Measurements from ENCODE around the gene TPCN1.

Gene TPCN1

GRCh38 chr12:113244478-113244958 lies 23.3 kb downstream of the TPCN1 start:
- Histone ChIP-seq H3K4me1 (ENCODE audit: insufficient read depth, poor library complexity, severe bottlenecking) (peaks cover 61% of the 10 kb centered on the region), H3K4me3 (ENCODE audit: severe bottlenecking) (no peak overlapping the region), H3K9me3 (ENCODE audit: severe bottlenecking) (no peaks in the 10 kb centered on the region), H3K36me3 (ENCODE audit: low read depth) (peaks cover 29% of the 10 kb centered on the region), H3K27ac (ENCODE audit: poor library complexity, severe bottlenecking) (peak overlapping the region; percentile 98), H3K27me3 (ENCODE audit: insufficient read depth, poor library complexity, severe bottlenecking) (no peaks in the 10 kb centered on the region)
- ATAC-seq (ENCODE audit: low read depth): no peak
- DNase-seq (ENCODE audit: low spot score): no peak
- TF ChIP-seq, protein P1, sequence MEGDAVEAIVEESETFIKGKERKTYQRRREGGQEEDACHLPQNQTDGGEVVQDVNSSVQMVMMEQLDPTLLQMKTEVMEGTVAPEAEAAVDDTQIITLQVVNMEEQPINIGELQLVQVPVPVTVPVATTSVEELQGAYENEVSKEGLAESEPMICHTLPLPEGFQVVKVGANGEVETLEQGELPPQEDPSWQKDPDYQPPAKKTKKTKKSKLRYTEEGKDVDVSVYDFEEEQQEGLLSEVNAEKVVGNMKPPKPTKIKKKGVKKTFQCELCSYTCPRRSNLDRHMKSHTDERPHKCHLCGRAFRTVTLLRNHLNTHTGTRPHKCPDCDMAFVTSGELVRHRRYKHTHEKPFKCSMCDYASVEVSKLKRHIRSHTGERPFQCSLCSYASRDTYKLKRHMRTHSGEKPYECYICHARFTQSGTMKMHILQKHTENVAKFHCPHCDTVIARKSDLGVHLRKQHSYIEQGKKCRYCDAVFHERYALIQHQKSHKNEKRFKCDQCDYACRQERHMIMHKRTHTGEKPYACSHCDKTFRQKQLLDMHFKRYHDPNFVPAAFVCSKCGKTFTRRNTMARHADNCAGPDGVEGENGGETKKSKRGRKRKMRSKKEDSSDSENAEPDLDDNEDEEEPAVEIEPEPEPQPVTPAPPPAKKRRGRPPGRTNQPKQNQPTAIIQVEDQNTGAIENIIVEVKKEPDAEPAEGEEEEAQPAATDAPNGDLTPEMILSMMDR (IDR thresholded peaks at IDR 0.05; ENCODE audit: poor library complexity, severe bottlenecking): no peak

GRCh38 chr12:113245695-113246477 lies 24.6 kb downstream of the TPCN1 start:
- DNase-seq (ENCODE audit: low spot score): peak; percentile 92
- ATAC-seq (ENCODE audit: low read depth): peak; percentile 58
- Histone ChIP-seq H3K4me3 (ENCODE audit: severe bottlenecking) (no peak overlapping the region), H3K27ac (ENCODE audit: poor library complexity, severe bottlenecking) (peak overlapping the region; percentile 98), H3K4me1 (ENCODE audit: insufficient read depth, poor library complexity, severe bottlenecking) (peaks cover 55% of the 10 kb centered on the region), H3K9me3 (ENCODE audit: severe bottlenecking) (no peaks in the 10 kb centered on the region), H3K36me3 (ENCODE audit: low read depth) (peaks cover 32% of the 10 kb centered on the region), H3K27me3 (ENCODE audit: insufficient read depth, poor library complexity, severe bottlenecking) (no peaks in the 10 kb centered on the region)
- TF ChIP-seq, protein P1 (IDR thresholded peaks at IDR 0.05; ENCODE audit: poor library complexity, severe bottlenecking): no peak

- no peak for DNase-seq (ENCODE audit: low spot score)
- Histone ChIP-seq H3K27ac (ENCODE audit: poor library complexity, severe bottlenecking) (peak overlapping the region; percentile 98), H3K4me1 (ENCODE audit: insufficient read depth, poor library complexity, severe bottlenecking) (peaks cover 49% of the 10 kb centered on the region), H3K27me3 (ENCODE audit: insufficient read depth, poor library complexity, severe bottlenecking) (no peaks in the 10 kb centered on the region), H3K4me3 (ENCODE audit: severe bottlenecking) (no peak overlapping the region), H3K36me3 (ENCODE audit: low read depth) (peaks cover 32% of the 10 kb centered on the region), H3K9me3 (ENCODE audit: severe bottlenecking) (no peaks in the 10 kb centered on the region)
- TF ChIP-seq, protein P1 (IDR thresholded peaks at IDR 0.05; ENCODE audit: poor library complexity, severe bottlenecking): no peak
- peak; percentile 1; the same call in 2 of the 3 replicates for ATAC-seq (ENCODE audit: low read depth)
These were observed 25.3 kb downstream of the TPCN1 start for GRCh38 chr12:113246478-113247122.

DNA sequence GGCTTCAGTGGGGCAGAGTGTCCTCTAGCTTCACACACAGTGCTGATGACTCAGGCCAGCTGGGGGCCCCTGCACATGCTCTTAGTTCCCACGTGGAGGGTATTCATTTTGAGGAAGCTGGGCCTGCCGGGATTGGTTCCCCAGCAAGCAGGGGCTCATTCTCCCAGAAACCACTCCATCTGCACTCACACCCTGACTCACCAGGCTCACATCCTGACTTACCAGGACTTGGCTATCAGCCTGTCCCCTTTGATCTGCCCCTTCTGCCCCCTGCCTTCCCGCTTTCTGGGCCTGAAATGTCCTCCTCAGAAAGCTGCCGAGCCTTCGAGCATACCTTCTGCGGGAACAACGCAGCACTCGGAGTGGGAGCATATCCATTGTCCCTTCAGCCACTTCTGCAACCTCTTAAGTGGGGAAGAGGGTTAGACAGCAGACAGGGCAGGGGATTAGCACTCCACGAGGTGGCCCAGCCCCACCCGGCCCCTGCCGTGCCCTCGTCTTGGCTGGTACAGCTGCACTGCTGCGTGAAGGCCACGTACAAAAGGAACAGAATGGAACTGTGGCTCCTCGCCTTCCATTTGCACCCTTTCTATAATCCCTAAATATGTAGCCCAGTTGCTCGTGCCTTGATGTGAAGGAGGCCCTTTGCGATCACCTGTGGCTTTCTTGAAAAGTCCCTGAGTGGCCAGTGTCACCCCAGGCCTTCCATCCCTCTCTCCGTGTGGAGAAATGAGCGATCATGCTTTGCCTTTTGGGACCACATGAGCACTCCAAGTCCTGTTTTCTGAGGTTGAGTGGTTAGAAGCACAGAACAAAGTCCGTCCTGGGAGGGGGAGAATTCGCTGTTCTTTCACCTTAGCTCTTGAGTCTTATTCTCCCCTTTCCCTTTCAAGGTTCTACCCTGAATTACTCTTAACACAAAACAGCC lies 26.1 kb downstream of the TPCN1 start:
- Histone ChIP-seq H3K9me3 (ENCODE audit: severe bottlenecking) (no peaks in the 10 kb centered on the region), H3K4me3 (ENCODE audit: severe bottlenecking) (no peak overlapping the region), H3K27me3 (ENCODE audit: insufficient read depth, poor library complexity, severe bottlenecking) (no peaks in the 10 kb centered on the region), H3K27ac (ENCODE audit: poor library complexity, severe bottlenecking) (peak overlapping the region; percentile 98), H3K4me1 (ENCODE audit: insufficient read depth, poor library complexity, severe bottlenecking) (peaks cover 46% of the 10 kb centered on the region), H3K36me3 (ENCODE audit: low read depth) (peaks cover 32% of the 10 kb centered on the region)
- ATAC-seq (ENCODE audit: low read depth): no peak; the same call in 2 of the 3 replicates
- TF ChIP-seq, protein P1 (IDR thresholded peaks at IDR 0.05; ENCODE audit: poor library complexity, severe bottlenecking): no peak
- DNase-seq (ENCODE audit: low spot score): no peak

Measured in RWPE2 (cell line).